Activated gamma-delta T cell treated with Interleukin-2 at 50 U/mL for 16 hours (primary cell): ENCODE results near the gene APOA5.
"Not testable (repeated sequence)": the region's sequence is repeated elsewhere in the genome, so short reads cannot be mapped to it uniquely, and the experiment has no call there.

ENCODE experiments used
- DNase-seq: peaks from one replicate; pipeline ENCODE4 v3.0.0-alpha.2; 2020

APOA5 gene, protein sequence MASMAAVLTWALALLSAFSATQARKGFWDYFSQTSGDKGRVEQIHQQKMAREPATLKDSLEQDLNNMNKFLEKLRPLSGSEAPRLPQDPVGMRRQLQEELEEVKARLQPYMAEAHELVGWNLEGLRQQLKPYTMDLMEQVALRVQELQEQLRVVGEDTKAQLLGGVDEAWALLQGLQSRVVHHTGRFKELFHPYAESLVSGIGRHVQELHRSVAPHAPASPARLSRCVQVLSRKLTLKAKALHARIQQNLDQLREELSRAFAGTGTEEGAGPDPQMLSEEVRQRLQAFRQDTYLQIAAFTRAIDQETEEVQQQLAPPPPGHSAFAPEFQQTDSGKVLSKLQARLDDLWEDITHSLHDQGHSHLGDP

DNA sequence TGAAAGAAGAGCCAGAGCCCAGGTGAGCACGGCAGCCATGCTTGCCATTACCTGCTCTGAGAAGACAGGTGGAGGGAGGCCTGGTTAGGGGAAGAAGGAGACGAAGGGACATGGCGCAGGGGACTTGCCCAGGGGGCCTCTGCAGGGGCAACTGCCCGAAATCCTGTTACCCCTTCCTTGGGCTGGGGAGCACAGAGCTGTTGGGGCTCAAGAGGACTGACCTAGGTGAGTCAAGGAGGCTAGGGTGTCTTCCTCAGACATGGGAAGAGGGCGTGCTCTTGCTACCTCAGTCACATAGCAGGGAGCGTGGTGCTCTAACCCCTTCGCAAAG is at the start of gene APOA5:
Gene APOA5, minus strand, starts transcription at position 67 of the 331 bp plus-strand sequence. Its CDS starts 19 bp downstream, at position 48.
- DNase-seq = no peak

DNA sequence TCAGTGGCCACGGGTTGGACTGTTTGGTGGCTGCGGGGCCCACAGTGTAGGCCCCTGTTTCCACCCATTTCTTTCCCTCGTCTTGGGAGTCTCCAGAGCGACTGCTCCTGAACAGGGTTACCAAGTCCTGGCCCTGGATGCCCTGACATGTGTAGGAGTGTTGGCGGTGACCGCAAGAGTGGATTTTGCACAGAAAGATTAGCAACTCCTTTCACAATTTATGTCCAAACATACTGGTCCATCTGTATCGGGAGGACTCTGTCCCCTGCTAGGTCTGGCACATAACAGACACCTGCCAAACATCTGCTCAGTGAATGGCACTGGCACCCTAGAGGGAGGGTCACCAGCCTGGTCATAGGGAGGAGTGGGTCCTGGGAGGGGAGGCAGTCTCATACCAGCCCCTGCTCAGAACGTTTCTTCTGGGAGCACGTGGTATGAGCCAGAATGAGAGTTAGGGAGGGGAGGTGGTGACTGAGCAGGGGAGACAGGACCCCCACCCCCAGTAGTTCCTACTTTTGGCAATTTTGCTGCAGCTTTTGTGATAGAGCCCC is 49.1 kb upstream of the APOA5 start:
- no peak for DNase-seq

DNA sequence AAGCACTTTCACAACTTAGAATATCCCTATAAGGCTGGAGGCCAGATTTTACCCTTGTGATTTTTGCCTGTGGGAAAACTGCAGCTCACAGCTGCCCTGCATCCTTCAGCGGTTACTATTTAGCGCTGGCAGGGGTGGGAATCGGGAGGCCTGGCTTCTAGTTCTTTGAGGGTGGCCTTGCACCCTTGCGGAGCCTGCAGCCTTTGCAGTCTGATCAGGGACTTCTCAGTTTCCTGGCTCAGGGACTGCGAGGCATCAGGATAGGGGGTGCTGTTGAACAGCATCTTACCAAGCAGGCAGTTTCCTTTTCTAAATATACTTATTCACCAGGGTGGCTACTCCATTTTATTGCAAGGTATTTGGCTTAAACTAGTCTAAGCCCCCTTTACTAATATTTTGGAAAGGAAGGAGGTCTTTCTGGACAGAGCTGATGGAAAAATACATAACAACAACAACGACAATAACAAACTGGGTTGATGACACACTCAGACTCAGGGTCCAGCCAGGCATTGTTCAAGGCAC is 48.6 kb upstream of the APOA5 start:
- DNase-seq = no peak

DNA sequence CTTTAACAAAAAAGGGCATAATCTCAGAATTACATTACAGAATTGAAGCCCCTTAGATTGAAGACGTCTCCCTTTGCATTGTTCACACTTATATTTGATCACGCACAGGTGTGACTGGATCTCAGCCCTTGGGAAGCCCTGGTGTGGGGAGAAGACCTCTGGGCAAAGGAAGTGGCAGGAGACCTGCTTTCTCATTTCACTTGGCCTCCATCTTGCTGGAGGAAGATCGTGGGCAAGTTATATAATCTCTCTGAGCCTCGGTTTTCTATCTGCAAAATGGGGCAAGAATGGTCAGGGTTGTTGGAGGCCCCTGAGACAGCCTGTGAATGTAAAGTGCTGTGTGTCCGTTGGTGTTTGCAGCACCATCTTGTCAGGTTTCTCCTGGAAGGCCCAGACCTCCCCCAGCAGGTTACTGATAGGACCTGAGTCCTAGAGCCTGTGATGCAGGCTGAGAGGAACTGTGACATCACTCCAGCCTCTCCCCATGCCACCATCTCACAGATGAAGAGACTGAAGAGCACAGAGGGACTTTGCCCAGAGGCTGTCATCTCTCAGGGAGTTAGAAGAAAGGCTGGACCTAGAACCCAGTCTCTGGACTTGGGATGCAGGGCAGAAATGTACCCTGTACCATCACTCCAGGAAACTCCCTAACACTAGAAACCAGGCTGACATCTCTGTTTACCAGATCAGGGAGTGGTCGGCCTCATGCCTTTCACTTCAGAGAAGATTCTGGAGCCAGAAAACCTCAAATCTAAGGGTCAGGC is 46.8 kb upstream of the APOA5 start:
- no peak for DNase-seq

DNA sequence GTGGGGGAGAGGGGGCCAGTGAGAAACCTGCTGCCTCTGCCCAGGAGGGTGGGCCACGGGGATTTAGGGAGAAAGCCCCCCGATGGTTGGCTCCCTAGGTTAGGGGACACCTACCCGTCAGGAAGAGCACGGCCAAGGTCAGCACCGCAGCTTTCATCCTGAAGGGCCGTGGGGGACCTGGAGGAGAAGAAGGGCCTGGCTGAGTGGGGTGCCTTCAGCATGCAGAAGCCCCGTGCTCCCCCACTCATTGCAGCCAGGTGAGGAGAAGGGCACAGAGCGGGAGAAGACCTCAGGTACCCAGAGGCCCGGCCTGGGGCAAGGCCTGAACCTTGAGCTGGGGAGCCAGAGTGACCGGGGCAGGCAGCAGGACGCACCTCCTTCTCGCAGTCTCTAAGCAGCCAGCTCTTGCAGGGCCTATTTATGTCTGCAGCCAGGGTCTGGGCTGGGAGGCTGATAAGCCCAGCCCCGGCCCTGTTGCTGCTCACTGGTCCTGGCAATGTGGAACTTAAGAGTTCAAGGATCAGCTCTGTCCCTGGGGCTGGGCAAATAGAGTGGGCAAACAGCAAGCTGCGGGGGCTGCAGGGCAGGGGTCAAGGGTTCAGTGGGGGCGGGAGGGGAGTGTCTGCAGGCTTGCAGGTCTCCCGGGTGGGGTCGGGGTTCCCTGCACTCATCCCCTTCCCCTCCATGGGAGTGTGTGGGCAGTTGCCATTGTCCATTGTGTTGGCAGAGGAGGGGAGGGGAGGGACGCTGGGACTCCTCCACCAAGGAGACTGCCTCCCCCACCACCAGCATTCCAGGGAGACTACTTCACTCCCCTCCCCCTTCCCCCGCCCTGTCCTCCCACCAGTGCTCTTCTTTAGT is 45.8 kb upstream of the APOA5 start, which contains the start of gene APOA1:
Gene APOA1, minus strand, starts transcription at position 392 of the 861 bp plus-strand sequence. Its CDS starts 235 bp downstream, at position 157.
- no peak for DNase-seq

DNA sequence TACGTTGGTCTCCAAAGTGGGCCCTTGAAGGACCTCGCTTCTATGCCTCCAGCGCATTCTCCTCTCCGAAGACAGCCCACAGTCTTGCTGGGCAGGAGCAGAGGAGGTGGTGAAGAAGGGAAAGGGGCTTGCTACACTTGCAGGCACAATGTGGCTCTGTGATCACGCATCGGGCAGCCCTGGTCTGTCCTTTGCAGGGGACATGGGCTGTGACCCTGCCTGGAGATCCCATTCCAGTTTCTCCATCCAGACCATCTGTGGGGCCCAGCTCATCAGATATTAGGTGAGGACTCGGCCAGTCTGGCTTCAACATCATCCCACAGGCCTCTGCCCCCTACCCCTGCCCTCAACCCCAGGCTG is 44.9 kb upstream of the APOA5 start:
- no peak for DNase-seq

DNA sequence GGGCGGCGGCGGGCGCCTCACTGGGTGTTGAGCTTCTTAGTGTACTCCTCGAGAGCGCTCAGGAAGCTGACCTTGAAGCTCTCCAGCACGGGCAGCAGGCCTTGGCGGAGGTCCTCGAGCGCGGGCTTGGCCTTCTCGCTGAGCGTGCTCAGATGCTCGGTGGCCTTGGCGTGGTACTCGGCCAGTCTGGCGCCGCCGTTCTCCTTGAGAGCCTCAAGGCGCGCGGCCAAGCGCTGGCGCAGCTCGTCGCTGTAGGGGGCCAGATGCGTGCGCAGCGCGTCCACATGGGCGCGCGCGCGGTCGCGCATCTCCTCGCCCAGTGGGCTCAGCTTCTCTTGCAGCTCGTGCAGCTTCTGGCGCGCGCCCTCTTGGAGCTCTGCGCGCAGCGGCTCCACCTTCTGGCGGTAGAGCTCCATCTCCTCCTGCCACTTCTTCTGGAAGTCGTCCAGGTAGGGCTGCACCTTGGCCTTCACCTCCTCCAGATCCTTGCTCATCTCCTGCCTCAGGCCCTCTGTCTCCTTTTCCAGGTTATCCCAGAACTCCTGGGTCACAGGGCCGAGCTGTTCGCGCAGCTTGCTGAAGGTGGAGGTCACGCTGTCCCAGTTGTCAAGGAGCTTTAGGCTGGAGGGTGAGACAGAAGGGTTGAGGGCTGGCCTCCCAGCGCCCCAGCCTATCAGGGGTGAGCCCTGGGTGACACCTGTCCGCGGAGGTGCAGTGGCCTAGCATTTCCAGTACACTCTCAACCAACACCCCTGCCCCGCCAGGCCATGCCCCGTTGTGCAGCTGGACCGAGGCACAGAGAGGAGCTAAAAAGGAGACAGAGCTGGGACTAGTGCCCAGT is 44.3 kb upstream of the APOA5 start:
- DNase-seq = peak; percentile 77

DNA sequence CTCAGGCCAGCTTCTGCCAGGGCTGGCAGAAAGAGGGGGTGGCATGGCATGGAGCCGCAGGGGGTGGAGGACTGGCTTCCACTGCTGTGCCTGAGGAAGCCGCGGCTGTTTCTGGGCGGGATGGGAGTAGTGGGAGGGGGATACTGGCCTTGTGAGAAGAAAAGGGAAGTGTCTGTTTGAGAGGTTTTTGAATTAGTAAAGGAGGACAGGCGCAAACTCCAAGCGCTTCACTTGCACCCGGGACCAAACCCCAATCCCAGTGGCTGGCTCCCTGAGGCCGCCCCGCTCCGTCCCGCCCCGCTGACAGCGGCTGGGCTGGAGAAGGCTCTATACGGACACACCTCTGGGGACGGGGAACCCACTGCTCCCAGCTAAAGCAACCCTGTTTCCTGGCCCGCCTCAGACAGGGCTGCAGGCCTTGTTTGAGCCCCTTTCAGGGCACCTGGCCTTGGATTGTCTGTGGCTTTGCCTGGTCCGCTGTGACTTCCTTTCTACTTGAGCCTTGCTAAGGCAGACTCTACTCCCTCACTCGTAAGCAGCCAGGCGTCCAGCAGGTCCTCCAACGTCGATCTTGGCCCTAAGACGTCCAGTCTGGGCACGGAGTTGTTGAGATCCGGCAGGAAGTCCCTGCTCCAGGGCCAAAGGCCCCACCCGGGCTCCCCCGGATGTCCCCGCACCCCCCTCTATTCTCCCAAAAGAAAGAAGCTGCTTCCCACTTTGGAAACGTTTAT is 43.5 kb upstream of the APOA5 start:
- DNase-seq = no peak

DNA sequence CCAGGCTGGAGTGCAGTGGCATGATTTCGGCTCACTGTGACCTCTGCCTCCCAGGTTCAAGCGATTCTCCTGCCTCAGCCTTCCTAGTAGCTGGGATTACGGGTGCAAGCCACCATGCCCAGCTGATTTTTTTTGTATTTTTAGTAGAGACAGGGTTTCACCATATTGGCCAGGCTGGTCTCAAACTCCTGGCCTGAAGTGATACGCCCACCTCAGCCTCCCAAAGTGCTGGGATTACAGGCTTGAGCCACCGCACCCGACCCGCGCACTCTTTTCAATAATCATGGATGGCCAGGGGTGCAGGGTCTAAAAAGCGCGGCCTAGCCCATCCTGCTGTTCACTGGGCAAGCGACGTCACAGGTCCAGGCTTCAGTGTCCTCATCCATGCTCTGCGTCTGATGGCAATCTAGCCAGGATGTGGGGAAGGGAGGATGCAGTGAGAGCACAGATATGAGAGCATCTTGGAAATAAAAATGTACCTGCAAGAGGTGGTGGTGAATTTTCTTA is 42.9 kb upstream of the APOA5 start:
- not testable (repeated sequence) for DNase-seq

DNA sequence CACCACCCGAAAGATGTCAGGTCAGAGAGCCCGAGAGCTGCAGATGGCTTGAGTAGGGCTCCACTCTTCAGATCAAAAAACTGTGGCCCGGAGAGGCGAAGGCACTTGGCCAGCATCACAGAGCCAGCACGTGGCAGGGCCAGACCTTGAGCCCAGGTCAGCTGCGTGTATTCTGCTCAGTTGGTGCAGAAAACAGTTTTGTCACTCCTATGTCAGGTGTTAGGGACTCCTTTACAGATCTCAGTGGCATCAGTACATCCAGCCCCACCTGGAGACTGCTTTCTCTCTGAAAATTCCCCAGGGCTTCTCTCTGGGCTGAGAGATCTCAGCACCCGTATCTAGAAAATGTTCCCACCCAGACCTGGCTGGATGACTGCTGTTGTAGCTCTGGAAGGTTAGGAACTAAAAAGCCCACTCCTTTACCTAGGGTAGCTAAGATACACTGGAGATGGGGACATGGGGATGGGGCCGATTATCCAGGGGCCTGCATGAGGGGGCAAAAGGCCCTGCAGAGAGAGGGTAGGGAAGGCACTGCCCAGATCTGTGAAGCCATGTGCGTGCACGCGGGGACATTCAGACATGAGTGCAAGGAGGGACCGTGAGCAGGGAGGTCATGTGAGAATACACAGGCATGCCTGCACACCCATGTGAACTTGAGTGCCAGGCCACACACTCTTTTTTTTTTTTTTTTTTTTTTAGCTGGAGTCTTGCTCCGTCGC is 42.3 kb upstream of the APOA5 start:
- no peak for DNase-seq

DNA sequence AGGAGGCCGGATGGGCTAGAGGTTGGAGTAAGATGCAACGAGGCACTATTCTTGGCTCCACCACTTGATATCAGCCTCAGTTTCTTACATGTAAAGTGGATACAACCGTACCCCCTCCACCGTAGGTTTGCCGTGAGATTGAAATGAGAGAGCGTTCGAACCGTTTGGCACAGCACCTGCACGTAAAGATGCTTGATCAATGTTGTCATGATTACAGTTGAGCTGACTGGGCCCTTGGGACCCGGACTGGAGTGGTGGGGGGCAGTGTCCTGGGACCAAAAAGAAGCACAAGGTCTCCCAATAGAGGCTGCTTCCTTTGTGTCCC is 41.8 kb upstream of the APOA5 start:
- DNase-seq = no peak

DNA sequence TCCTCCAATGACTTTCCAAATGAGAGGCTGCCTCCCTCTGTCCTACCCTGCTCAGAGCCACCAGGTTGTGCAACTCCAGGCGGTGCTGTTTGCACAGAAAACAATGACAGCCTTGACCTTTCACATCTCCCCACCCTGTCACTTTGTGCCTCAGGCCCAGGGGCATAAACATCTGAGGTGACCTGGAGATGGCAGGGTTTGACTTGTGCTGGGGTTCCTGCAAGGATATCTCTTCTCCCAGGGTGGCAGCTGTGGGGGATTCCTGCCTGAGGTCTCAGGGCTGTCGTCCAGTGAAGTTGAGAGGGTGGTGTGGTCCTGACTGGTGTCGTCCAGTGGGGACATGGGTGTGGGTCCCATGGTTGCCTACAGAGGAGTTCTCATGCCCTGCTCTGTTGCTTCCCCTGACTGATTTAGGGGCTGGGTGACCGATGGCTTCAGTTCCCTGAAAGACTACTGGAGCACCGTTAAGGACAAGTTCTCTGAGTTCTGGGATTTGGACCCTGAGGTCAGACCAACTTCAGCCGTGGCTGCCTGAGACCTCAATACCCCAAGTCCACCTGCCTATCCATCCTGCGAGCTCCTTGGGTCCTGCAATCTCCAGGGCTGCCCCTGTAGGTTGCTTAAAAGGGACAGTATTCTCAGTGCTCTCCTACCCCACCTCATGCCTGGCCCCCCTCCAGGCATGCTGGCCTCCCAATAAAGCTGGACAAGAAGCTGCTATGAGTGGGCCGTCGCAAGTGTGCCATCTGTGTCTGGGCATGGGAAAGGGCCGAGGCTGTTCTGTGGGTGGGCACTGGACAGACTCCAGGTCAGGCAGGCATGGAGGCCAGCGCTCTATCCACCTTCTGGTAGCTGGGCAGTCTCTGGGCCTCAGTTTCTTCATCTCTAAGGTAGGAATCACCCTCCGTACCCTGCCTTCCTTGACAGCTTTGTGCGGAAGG is 40.9 kb upstream of the APOA5 start:
- DNase-seq = no peak

DNA sequence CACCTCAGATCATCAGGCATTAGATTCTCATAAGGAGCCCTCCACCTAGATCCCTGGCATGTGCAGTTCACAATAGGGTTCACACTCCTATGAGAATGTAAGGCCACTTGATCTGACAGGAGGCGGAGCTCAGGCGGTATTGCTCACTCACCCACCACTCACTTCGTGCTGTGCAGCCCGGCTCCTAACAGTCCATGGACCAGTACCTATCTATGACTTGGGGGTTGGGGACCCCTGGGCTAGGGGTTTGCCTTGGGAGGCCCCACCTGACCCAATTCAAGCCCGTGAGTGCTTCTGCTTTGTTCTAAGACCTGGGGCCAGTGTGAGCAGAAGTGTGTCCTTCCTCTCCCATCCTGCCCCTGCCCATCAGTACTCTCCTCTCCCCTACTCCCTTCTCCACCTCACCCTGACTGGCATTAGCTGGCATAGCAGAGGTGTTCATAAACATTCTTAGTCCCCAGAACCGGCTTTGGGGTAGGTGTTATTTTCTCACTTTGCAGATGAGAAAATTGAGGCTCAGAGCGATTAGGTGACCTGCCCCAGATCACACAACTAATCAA is 40.2 kb upstream of the APOA5 start:
- no peak for DNase-seq

DNA sequence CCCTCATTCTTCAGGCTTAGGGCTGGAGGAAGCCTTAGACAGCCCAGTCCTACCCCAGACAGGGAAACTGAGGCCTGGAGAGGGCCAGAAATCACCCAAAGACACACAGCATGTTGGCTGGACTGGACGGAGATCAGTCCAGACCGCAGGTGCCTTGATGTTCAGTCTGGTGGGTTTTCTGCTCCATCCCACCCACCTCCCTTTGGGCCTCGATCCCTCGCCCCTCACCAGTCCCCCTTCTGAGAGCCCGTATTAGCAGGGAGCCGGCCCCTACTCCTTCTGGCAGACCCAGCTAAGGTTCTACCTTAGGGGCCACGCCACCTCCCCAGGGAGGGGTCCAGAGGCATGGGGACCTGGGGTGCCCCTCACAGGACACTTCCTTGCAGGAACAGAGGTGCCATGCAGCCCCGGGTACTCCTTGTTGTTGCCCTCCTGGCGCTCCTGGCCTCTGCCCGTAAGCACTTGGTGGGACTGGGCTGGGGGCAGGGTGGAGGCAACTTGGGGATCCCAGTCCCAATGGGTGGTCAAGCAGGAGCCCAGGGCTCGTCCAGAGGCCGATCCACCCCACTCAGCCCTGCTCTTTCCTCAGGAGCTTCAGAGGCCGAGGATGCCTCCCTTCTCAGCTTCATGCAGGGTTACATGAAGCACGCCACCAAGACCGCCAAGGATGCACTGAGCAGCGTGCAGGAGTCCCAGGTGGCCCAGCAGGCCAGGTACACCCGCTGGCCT is 38.7 kb upstream of the APOA5 start:
- no peak for DNase-seq

DNA sequence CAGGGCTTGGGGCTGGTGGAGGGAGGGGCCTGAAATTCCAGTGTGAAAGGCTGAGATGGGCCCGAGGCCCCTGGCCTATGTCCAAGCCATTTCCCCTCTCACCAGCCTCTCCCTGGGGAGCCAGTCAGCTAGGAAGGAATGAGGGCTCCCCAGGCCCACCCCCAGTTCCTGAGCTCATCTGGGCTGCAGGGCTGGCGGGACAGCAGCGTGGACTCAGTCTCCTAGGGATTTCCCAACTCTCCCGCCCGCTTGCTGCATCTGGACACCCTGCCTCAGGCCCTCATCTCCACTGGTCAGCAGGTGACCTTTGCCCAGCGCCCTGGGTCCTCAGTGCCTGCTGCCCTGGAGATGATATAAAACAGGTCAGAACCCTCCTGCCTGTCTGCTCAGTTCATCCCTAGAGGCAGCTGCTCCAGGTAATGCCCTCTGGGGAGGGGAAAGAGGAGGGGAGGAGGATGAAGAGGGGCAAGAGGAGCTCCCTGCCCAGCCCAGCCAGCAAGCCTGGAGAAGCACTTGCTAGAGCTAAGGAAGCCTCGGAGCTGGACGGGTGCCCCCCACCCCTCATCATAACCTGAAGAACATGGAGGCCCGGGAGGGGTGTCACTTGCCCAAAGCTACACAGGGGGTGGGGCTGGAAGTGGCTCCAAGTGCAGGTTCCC is 38.0 kb upstream of the APOA5 start, which contains the start of gene APOC3:
Gene APOC3, plus strand, starts transcription at position 383 of the 659 bp plus-strand sequence. CDS start 676 bp downstream, outside the sequence.
- DNase-seq = no peak

DNA sequence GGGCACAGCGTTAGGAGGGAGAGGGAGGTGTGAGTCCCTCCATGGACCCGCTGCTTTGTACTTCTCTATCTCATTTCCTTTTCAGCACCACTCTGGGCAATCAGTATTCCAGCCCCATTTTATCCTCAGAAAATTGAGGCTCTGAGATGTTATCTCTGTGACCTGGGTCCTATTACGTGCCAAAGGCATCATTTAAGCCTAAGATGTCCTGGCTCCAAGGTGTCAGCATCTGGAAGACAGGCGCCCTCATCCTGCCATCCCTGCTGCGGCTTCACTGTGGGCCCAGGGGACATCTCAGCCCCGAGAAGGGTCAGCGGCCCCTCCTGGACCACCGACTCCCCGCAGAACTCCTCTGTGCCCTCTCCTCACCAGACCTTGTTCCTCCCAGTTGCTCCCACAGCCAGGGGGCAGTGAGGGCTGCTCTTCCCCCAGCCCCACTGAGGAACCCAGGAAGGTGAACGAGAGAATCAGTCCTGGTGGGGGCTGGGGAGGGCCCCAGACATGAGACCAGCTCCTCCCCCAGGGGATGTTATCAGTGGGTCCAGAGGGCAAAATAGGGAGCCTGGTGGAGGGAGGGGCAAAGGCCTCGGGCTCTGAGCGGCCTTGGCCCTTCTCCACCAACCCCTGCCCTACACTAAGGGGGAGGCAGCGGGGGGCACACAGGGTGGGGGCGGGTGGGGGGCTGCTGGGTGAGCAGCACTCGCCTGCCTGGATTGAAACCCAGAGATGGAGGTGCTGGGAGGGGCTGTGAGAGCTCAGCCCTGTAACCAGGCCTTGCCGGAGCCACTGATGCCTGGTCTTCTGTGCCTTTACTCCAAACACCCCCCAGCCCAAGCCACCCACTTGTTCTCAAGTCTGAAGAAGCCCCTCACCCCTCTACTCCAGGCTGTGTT is 37.2 kb upstream of the APOA5 start:
- no peak for DNase-seq
